Stimulated activated CD4-positive, alpha-beta T cell treated with anti-CD3 and anti-CD28 coated beads, TNF-alpha, amount 100 ng/mL, for 24 hours (primary cell): ENCODE data around the gene ARL5B.

ENCODE experiments used
- DNase-seq, 3 experiments: peaks; one replicate each; pipeline ENCODE4 v3.0.0-alpha.2; 2020; ENCODE audit warnings: low read depth in 3 of 3

The ARL5B gene

DNA sequence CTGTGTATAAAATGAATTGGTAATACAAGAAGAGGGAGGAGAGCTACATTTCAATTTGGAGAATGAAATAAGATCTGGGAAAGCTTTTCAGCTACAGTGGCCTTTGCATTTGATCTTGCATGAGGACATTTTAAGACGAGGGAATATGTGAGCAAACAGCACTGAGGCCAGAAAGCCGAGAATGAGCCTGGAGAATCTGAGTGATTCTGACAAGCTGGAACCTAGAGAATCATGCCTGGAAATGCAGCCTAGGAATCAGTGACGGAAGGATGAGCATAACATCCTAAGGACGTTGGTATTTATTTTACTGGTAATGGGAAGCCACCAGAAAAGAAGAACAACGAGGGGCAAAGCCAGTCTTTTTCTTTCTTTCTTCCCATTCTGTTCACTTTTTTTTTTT lies 44.3 kb downstream of the ARL5B start:
- DNase-seq: no peak

DNA sequence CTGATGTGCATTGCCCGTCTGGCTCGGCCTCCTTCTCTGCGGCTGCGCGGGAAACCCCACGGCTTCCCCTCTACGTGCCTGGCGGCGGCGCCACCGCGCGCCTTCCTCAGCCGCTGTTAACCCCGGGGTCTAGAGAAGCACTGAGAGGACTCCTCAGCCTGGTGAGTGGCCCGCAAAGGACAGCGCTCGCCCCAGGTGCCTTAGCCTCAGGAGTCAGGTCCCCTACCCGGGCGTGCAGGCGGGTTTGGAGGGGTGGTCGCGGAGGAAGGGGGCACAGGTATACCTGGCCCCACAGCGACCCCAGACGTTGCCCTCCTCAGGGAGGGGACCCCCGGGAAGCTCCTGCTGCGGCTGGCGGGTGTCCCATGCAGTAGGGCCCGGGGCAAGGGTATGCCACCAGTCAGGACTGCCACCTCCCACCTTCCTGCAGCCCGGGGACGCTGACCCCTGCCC lies 51.0 kb downstream of the ARL5B start:
- no peak for DNase-seq

DNA sequence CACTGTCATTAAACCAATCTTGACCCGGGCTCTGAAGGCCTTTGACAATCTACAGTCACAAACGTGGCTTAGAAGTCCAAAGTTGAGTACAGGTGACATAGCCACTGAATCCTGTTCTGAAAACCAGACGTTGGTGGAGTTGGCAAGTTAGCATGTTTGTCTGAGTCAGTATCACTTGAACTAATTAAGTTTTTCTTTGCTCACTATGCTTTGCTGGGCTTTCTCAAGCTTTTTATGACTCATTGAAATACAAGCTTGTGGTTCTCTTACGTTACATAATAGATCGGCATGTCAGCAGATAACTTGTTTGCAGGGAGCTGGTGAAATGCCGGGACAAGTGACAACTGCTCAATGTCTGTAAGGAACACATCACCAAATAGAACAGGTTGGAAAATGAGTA lies 53.8 kb downstream of the ARL5B start:
- no peak for DNase-seq

DNA sequence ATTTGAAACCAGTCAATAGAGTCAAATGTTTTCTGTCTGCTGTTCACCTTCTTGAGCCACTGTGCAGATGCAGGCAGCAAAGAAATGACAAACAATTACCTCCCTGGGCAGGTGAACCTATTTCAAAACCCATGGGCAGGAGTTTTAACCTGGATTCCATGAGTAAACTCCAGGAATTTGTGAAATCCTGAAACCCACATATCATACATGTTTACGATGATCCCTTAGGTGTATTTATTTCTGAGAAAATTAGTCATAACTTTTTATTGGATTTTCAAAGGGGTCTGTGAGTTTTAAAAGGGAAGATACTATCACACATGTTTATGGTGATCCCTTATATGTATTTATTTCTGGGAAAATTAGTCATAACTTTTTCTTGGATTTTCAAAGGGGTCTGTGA lies 59.8 kb downstream of the ARL5B start:
- DNase-seq: no peak

DNA sequence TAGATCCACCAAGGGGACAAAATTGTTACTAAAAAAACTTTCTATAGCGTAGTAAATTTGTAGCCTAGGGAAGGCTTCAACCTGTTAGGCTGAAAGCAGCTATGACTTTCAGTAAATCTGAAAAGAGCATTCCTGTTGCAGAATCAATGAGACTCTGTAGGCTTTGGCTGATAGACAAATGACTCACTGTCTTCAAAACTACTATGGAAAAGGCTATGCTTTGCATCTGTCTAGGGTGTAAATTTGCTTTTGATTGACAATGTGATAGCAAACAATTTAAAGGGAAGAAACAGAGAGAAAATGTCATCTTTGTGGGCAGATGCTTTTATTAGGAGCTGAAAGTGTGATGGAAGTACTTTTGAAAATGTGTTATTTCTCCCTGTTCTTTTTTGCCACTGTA lies 60.6 kb downstream of the ARL5B start:
- no peak for DNase-seq

DNA sequence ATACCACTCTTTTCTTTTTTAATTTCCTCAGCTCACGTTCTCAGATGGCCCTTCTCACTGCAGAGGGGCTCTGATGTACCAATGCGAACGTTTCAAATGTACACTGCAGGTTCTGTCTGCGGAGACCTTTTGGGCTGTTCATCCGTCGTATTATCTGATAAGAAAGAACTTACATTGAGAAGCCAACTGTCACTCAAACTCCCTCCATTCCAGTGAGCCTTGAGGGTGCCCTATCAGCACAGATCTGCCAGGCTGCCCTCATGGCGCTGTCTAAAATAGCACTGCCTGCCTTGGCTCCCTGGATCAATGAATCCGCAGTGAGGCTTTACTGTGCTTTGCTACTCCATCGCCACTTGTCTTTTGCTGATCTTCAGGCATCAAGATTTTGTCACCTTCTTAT lies 61.8 kb downstream of the ARL5B start:
- DNase-seq: no peak

DNA sequence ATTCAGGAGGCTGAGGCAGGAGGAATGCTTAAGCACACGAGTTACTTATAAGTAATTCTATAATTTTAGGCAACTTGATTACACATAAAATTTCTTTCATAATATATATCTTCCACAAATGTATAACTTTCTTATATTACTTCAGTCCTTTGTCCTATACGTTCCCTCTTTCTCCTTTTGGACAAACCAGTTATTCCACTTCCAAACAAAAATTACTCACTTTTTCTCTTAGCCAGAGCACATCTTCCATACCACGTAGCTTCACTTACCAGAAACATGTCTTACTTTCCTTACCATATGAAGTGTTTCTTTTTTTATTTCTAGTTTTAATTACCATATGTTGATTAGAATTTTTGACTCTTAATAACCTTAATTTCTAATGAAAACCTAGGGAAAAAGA lies 64.6 kb downstream of the ARL5B start:
- no peak for DNase-seq
